Thyroid gland (tissue), 4 donors: ENCODE measurements around the gene POLR2L. TPM values are rescaled to one million over a fixed set of nuclear protein-coding genes. Genes with fewer than 3 reads are reported as not detected.

Source experiments
- DNase-seq, 2 donors: peaks; one replicate each; pipeline ENCODE4 v3.0.0-alpha.2; 2019
- H3K27ac ChIP-seq, 3 donors: fragments of 200-600 bp; sonication (generic); 1 replicate in 2 of 3; 2 replicates in 1 of 3; pipeline ENCODE4 v1.5.1; 2016 to 2019; ENCODE audit warnings: mild to moderate bottlenecking in 1 of 3, moderate library complexity in 1 of 3
- H3K27me3 ChIP-seq: fragments of 200-600 bp; sonication (generic); one replicate; pipeline ENCODE4 v1.5.1; 2019
- H3K36me3 ChIP-seq, 2 donors: fragments of 200-600 bp; sonication (generic); one replicate each; pipeline ENCODE4 v1.5.1; 2016 to 2019
- H3K4me1 ChIP-seq, 2 donors: fragments of 200-600 bp; sonication (generic); one replicate each; pipeline ENCODE4 v1.5.1; 2017 to 2019
- H3K4me3 ChIP-seq, 3 donors: fragments of 200-600 bp; sonication (generic); replicated peaks in 1 of 3; 1 replicate in 2 of 3; 2 replicates in 1 of 3; pipeline ENCODE4 v1.5.1; 2016; ENCODE audit warnings: mild to moderate bottlenecking in 1 of 3
- H3K9me3 ChIP-seq: fragments of 200-600 bp; sonication (generic); one replicate; pipeline ENCODE4 v1.5.1; 2017
- CTCF ChIP-seq, 6 experiments: fragments of 200-600 bp in 3 of 6; fragments of 450-650 bp in 3 of 6; sonication (generic) in 3 of 6; IDR thresholded peaks; one replicate each; pipeline ENCODE4 v1.5.1; 2016 to 2019; ENCODE audit warnings: antibody characterized with exemption in 6 of 6, mild to moderate bottlenecking in 2 of 6, inconsistent platforms in 1 of 6, moderate library complexity in 1 of 6
- POLR2A ChIP-seq, 2 donors: fragments of 450-650 bp; IDR thresholded peaks; one replicate each; pipeline ENCODE4 v1.6.1; 2017; ENCODE audit warnings: antibody characterized with exemption in 2 of 2, mild to moderate bottlenecking in 2 of 2, moderate library complexity in 1 of 2
- WGBS, 2 donors: methylation state at CpG; one replicate each; pipeline ENCODE4 v1.1.5; 2017; 5-methylcytosine and 5-hydroxymethylcytosine counted together
- intact Hi-C: fragments of 100-400 bp; cut with DNase I; formaldehyde crosslinking; loops from one replicate; pipeline ENCODE4 v1.15.1; 2023
- total RNA-seq, 4 donors: library from RNA; depleted of rRNA; stranded (reverse); fragments of >200 nt; gene quantifications; one replicate each; pipeline ENCODE4 v1.2.3, GENCODE V29; 2016

POLR2L gene
- total RNA-seq, 4 donors from 2014 or later: 17.9 to 89.2 (median 52.4) TPM

GRCh38 chr11:848380-848931 lies 6.1 kb upstream of the POLR2L start:
- peaks cover 44 to 54% of the 10 kb centered on the region in 2 donors for H3K4me1 ChIP-seq
- H3K4me3 ChIP-seq: no peak overlapping the region
- no peaks in the 10 kb centered on the region for H3K9me3 ChIP-seq
- DNase-seq: peak; percentile 45 to 47
- peak; percentile 62 to 93 (median 76) for TF ChIP-seq CTCF (IDR thresholded peaks at IDR 0.05)
- TF ChIP-seq POLR2A (IDR thresholded peaks at IDR 0.05): no peak
- intact Hi-C loops: loop anchor here (5.0 kb wide), 1 partner anchor 204 kb away; no protein-coding TSS in a partner anchor
- H3K27ac ChIP-seq: no peak overlapping the region
- H3K27me3 ChIP-seq: no peaks in the 10 kb centered on the region
- H3K36me3 ChIP-seq: no peaks in the 10 kb centered on the region
- 41 to 52% methylated on average over 13 of the region's 14 CpGs for WGBS, 2 donors

GRCh38 chr11:847876-848275 lies 5.5 kb upstream of the POLR2L start:
- Histone ChIP-seq H3K36me3 (no peaks in the 10 kb centered on the region), H3K27ac (no peak overlapping the region), H3K27me3 (no peaks in the 10 kb centered on the region), H3K9me3 (no peaks in the 10 kb centered on the region), H3K4me1 (peaks cover 45 to 54% of the 10 kb centered on the region in 2 donors), H3K4me3 (no peak overlapping the region)
- TF ChIP-seq CTCF (IDR thresholded peaks at IDR 0.05) (no peak), POLR2A (IDR thresholded peaks at IDR 0.05) (no peak)
- intact Hi-C loops: loop anchor here (5.0 kb wide), 1 partner anchor 204 kb away; no protein-coding TSS in a partner anchor
- WGBS, 2 donors: 90 to 92% methylated on average over 11 of the region's 18 CpGs
- DNase-seq: no peak

GRCh38 chr11:846496-847098 lies 4.3 kb upstream of the POLR2L start:
- 87 to 88% methylated on average over 10 to 11 of the region's 11 CpGs for WGBS, 2 donors
- no peak for TF ChIP-seq CTCF (IDR thresholded peaks at IDR 0.05)
- no peak for TF ChIP-seq POLR2A (IDR thresholded peaks at IDR 0.05)
- no peak for DNase-seq
- Histone ChIP-seq H3K4me3 (no peak overlapping the region), H3K9me3 (no peaks in the 10 kb centered on the region), H3K4me1 (peaks cover 47 to 55% of the 10 kb centered on the region in 2 donors), H3K27ac (peak overlapping the region in 2 of 3 donors; percentile 99), H3K27me3 (no peaks in the 10 kb centered on the region), H3K36me3 (no peaks in the 10 kb centered on the region)
- intact Hi-C loops: loop anchor here (5.0 kb wide), 1 partner anchor 206 kb away; no protein-coding TSS in a partner anchor

GRCh38 chr11:845872-846495 lies 3.7 kb upstream of the POLR2L start:
- intact Hi-C loops: loop anchor here (5.0 kb wide), 1 partner anchor 206 kb away; no protein-coding TSS in a partner anchor
- peaks cover 53 to 58% of the 10 kb centered on the region in 2 donors for H3K4me1 ChIP-seq
- H3K27ac ChIP-seq: peak overlapping the region; percentile 91 to 99 (median 99)
- H3K4me3 ChIP-seq: no peak overlapping the region
- no peaks in the 10 kb centered on the region for H3K27me3 ChIP-seq
- H3K36me3 ChIP-seq: no peaks in the 10 kb centered on the region
- WGBS, 2 donors: 44 to 52% methylated on average over 6 to 7 of the region's 8 CpGs
- TF ChIP-seq CTCF (IDR thresholded peaks at IDR 0.05) (no peak), POLR2A (IDR thresholded peaks at IDR 0.05) (no peak)
- DNase-seq: no peak
- H3K9me3 ChIP-seq: no peaks in the 10 kb centered on the region
